ENCODE measurements around the gene PDE4B. TPM values are rescaled to one million over a fixed set of nuclear protein-coding genes. Genes with fewer than 3 reads are reported as not detected.

Gene PDE4B
- total RNA-seq, 1 experiment from 2014 or later, result not detected

DNA sequence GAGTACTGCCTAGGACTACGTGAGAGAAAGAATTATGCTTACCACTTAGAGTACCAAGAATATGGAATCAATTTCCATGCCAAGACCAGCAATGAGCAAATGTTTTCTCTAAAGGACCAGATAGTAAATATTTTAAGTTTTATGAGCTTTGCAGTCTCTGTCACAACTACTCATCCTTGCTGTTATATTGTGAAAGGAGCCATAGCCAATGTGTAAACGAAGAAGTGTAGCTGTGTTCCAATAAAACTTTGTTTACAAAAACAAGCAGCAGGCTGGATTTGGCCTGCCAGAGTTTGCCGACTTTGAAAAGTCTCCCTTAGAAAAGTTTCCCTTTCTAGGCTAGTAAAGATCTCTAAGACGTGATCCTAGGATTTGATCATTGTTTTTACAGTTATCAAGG lies 128.8 kb downstream of the PDE4B start:
- H3K4me3 ChIP-seq (ENCODE audit: low read depth, low read length), result no peak overlapping the region
- Mint-ChIP-seq H3K27me3 (ENCODE audit: insufficient read depth, unreplicated experiment) (no peaks in the 10 kb centered on the region), H3K36me3 (ENCODE audit: insufficient read depth, unreplicated experiment) (no peaks in the 10 kb centered on the region), H3K4me1 (ENCODE audit: low read depth, unreplicated experiment) (no peaks in the 10 kb centered on the region), H3K9me3 (ENCODE audit: unreplicated experiment) (no peaks in the 10 kb centered on the region), H3K27ac (ENCODE audit: unreplicated experiment) (no peak overlapping the region), H3K4me3 (ENCODE audit: unreplicated experiment) (no peak overlapping the region)
- no peaks in the 10 kb centered on the region for H3K9me3 ChIP-seq
- no peaks in the 10 kb centered on the region for H3K4me1 ChIP-seq
- intact Hi-C loops (cut with micrococcal nuclease; ENCODE audit: unreplicated experiment), result no loop called here
- H3K36me3 ChIP-seq (ENCODE audit: control insufficient read depth, insufficient read depth, low read length), result no peaks in the 10 kb centered on the region
- no TSS peak for BruUV-seq (replicated peaks)
- DNase-seq, result no peak
- POLR2A ChIA-PET, result no interaction called here
- CTCF ChIA-PET, result no interaction called here
- H3K27me3 ChIP-seq (replicated peaks; ENCODE audit: control insufficient read depth, insufficient read depth, low read length), result no peaks in the 10 kb centered on the region
- TF ChIP-seq, protein P1, sequence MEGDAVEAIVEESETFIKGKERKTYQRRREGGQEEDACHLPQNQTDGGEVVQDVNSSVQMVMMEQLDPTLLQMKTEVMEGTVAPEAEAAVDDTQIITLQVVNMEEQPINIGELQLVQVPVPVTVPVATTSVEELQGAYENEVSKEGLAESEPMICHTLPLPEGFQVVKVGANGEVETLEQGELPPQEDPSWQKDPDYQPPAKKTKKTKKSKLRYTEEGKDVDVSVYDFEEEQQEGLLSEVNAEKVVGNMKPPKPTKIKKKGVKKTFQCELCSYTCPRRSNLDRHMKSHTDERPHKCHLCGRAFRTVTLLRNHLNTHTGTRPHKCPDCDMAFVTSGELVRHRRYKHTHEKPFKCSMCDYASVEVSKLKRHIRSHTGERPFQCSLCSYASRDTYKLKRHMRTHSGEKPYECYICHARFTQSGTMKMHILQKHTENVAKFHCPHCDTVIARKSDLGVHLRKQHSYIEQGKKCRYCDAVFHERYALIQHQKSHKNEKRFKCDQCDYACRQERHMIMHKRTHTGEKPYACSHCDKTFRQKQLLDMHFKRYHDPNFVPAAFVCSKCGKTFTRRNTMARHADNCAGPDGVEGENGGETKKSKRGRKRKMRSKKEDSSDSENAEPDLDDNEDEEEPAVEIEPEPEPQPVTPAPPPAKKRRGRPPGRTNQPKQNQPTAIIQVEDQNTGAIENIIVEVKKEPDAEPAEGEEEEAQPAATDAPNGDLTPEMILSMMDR (IDR thresholded peaks at IDR 0.05; ENCODE audit: insufficient read depth in 1 of 2, low read depth in 1 of 2, low read length in 1 of 2, severe bottlenecking in 1 of 2, unreplicated experiment in 1 of 2), result no peak

DNA sequence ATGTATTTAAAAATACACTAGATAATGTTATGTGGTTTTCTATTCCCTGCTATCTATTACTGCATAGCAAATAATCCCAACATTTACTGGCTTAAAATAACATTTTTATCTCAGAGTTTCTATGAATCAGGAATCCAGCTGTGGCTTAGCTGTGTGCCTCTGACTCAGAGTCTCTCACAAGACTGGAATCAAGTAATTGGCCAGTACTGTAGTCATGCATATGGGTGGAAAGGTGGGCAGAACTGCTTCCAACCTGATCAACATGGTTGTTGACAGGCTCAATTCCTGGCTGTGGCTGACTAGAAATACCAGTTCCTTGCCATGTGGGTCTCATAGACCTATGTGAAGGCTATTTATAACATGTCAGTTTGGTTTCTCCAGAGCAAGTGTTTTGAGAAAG lies 131.8 kb downstream of the PDE4B start:
- no peak for DNase-seq
- CTCF ChIA-PET, result no interaction called here
- H3K9me3 Mint-ChIP-seq (ENCODE audit: unreplicated experiment), result peaks cover 6% of the 10 kb centered on the region

DNA sequence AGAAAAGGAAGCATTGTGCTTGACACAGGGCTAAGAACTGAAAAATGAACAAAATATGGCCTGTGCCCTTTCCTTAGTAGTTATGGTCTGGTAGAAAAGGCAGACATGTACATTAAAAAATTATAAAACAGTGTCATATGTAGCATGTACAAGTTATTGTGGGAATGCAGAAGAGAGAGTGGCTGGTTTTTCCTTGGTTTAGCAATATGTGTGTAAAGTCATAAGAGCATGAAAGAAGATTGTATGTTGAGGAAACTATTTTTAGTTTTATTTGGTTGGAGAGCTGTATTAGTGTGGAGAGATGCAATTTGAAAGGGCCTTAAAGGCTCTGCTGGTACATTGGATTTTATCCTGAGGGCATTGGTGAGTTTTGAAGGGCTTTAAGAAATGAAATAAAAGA lies 145.8 kb downstream of the PDE4B start:
- no peaks in the 10 kb centered on the region for H3K9me3 Mint-ChIP-seq (ENCODE audit: unreplicated experiment)
- no peak overlapping the region for H3K27ac Mint-ChIP-seq (ENCODE audit: unreplicated experiment)
- no peak for DNase-seq
- TF ChIP-seq, protein P1 (IDR thresholded peaks at IDR 0.05; ENCODE audit: insufficient read depth in 1 of 2, low read depth in 1 of 2, low read length in 1 of 2, severe bottlenecking in 1 of 2, unreplicated experiment in 1 of 2), result no peak
- no peaks in the 10 kb centered on the region for H3K9me3 ChIP-seq
- CTCF ChIA-PET, result no interaction called here
- intact Hi-C loops (cut with micrococcal nuclease; ENCODE audit: unreplicated experiment), result no loop called here
- POLR2A ChIA-PET, result no interaction called here
- no peak overlapping the region for H3K4me3 Mint-ChIP-seq (ENCODE audit: unreplicated experiment)
- BruUV-seq (replicated peaks), result no TSS peak
- H3K27me3 Mint-ChIP-seq (ENCODE audit: insufficient read depth, unreplicated experiment), result peaks cover 12% of the 10 kb centered on the region
- H3K4me3 ChIP-seq (ENCODE audit: low read depth, low read length), result no peak overlapping the region
- no peaks in the 10 kb centered on the region for H3K36me3 ChIP-seq (ENCODE audit: control insufficient read depth, insufficient read depth, low read length)
- H3K4me1 Mint-ChIP-seq (ENCODE audit: low read depth, unreplicated experiment), result no peaks in the 10 kb centered on the region
- H3K36me3 Mint-ChIP-seq (ENCODE audit: insufficient read depth, unreplicated experiment), result no peaks in the 10 kb centered on the region
- no peaks in the 10 kb centered on the region for H3K27me3 ChIP-seq (replicated peaks; ENCODE audit: control insufficient read depth, insufficient read depth, low read length)
- no peaks in the 10 kb centered on the region for H3K4me1 ChIP-seq

More for the DNA sequence above, 131.8 kb downstream of the PDE4B start:
- Mint-ChIP-seq H3K4me1 (ENCODE audit: low read depth, unreplicated experiment) (no peaks in the 10 kb centered on the region), H3K4me3 (ENCODE audit: unreplicated experiment) (no peak overlapping the region), H3K27ac (ENCODE audit: unreplicated experiment) (no peak overlapping the region), H3K36me3 (ENCODE audit: insufficient read depth, unreplicated experiment) (no peaks in the 10 kb centered on the region), H3K27me3 (ENCODE audit: insufficient read depth, unreplicated experiment) (no peaks in the 10 kb centered on the region)
- POLR2A ChIA-PET, result no interaction called here
- Histone ChIP-seq H3K4me3 (ENCODE audit: low read depth, low read length) (no peak overlapping the region), H3K9me3 (no peaks in the 10 kb centered on the region), H3K4me1 (no peaks in the 10 kb centered on the region), H3K36me3 (ENCODE audit: control insufficient read depth, insufficient read depth, low read length) (no peaks in the 10 kb centered on the region), H3K27me3 (replicated peaks; ENCODE audit: control insufficient read depth, insufficient read depth, low read length) (no peaks in the 10 kb centered on the region)
- TF ChIP-seq, protein P1 (IDR thresholded peaks at IDR 0.05; ENCODE audit: insufficient read depth in 1 of 2, low read depth in 1 of 2, low read length in 1 of 2, severe bottlenecking in 1 of 2, unreplicated experiment in 1 of 2), result no peak
- no TSS peak for BruUV-seq (replicated peaks)
- intact Hi-C loops (cut with micrococcal nuclease; ENCODE audit: unreplicated experiment), result no loop called here
